Measurements from ENCODE around the gene ACAA2.

Gene ACAA2

DNA sequence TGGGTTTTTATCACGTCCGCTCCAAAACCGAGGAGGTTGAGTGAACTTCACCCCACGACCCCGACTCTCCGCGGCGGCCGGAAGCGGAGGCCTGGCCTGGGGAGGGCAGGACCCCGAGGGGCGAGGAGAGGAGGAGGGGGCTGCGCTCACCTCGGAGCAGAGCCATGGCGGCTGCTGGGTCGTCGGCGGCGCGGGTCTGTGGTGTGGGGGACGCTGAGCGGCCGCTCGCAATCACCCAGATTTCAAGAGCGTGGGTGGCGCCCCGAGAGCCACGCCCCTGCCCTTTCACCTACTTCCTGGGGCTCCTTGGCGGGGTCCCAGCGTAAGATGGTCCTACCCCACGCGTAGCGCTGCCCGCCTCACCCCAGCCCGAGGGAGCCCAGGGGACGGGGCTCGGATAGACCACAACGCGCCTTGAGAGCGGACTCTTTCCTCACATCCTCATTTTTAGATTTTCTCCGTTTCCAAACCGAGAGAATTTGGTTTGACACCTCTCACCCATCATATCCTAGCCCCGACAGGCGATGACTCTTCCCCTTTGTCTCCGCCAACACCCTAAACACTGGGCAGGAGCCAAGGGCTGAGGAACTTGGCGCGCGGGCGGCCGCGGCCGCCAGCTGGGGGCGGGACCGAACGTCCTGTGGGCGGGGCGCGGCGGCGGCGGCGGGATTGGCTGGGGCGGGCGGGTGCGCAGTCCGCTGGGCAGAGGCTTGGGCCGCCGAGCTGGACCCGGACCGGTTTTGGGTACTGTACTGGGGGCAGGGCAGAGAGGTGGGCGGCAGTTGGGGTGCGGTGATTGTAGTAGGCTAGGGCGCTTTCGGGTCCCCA is at the start of gene ACAA2:
Gene ACAA2 (minus strand): TSS at position 215 of the 828 bp plus-strand sequence. CDS start 49 bp downstream, at position 166.
- peak; percentile 90 for DNase-seq (ENCODE audit: low read depth)

DNA sequence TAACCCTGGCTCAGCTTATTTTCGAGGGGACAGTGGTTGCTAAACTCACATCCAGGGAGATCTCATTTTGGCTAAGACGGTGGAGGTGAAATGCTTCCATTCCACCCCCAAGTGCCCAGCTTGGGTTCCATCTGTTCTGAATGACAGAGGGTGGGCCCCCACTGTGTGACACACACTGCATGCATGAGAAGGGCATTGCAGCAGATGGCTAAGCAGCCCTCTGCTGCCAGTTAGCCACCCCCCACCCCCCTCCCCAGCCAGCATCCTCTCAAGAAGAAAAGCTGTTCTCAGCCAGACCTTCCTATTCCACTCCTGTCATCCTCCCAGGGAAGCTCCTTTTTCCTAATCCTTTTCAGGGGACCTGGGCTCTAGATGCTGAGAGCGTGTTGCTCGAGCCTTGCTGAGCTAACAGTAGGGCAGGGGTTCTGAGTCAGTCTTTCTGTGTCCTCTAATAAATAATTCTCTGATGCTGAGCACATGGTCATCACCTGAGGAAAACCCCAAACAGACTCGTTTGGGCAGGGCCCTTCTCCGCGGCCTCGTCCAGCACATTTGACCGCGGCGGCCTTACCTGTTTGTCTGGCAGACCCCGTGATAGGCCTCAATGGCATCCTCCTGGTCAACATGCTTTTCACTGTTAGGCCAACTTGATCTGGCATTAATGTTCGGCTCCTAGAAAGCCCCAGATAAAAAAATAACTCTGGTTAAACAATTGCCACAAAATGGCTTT is 49.5 kb upstream of the ACAA2 start:
- no peak for DNase-seq (ENCODE audit: low read depth)

GRCh38 chr18:49861659-49862058 is 48.3 kb upstream of the ACAA2 start:
- peak; percentile 24 for DNase-seq (ENCODE audit: low read depth)

- DNase-seq (ENCODE audit: low read depth) = no peak
Observed at GRCh38 chr18:49859725-49860124, 46.4 kb upstream of the ACAA2 start.

DNA sequence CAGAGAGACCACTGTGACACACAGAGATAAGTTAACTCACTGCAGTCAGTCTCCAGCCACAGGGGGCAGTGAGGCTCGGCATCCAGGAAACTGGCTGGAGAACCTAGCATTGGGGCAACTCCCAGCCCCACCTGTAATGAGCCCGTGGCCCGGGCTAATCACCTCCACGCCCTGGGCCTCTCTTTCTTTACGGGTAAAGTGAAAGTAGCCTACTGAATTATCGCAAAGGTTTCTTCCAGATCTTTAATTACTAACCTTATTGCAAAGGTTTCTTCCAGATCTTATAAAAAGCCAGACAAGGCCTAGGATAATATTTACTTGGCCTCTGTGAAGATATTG is 45.7 kb upstream of the ACAA2 start:
- no peak for DNase-seq (ENCODE audit: low read depth)

- DNase-seq (ENCODE audit: low read depth) = peak; percentile 72
Observed at GRCh38 chr18:49858309-49859020, 45.1 kb upstream of the ACAA2 start.

DNA sequence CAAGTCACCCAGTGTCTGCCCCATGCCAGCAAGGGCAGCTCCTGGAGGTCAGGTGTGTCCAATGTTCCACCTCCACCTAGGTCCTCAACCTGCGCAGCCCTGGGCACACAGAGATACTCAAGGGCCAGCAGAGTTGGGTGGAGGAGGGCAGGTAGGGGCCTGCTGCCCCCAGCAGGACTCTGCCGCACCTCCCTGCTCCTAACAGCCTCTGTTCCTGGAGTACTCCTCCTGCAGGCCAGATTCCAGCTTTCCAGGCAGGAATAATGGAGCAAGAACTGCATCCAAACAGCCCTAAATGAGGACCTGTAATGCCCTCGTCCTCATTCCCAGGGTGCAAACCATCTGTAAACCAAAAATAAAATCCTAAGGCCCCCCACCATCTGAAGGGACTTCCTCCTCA is 44.4 kb upstream of the ACAA2 start:
- DNase-seq (ENCODE audit: low read depth) = no peak

GRCh38 chr18:49856496-49856895 is 43.2 kb upstream of the ACAA2 start:
- DNase-seq (ENCODE audit: low read depth) = no peak

- DNase-seq (ENCODE audit: low read depth) = no peak
Observed at GRCh38 chr18:49855711-49856415, 42.5 kb upstream of the ACAA2 start.

DNA sequence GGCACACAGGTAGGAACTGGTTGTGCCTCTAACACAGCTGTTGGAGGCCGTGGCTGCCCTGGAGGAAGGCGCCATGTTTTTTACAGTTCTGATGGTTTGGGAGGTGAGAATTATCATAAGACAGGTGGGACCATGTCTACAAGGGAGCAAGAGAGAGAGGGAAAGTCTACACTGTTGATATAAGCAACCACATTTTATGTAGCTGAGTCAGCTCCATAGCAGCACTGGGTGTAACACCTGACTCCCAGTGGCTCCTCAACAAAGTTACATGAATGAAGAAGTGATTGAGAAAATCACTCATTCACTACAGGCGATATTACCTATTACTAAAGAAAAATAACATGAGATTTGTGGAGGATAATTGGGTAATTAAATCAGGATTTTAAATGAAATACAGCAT is 41.3 kb upstream of the ACAA2 start:
- DNase-seq (ENCODE audit: low read depth) = no peak

GRCh38 chr18:49853436-49853835 is 40.1 kb upstream of the ACAA2 start:
- DNase-seq (ENCODE audit: low read depth) = no peak

DNA sequence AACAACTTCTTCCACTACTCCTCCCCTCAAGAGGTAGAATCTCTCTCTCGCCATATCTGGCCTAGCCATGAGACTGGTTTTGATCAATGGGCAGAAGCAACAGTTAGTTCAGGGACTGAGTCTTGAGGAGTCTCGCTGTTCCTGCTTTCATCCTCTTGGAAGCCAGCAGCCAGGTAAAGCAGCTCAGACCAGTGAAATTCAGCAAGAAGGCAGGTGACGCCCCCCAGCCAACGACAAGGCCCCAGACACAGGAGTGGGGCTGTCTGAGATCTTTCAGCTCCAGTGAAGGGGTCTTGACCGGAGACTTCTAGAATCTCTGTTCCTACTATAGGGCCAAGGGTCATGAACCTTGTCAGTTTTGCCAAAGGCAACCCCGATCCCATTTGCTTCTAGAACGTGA is 39.7 kb upstream of the ACAA2 start:
- DNase-seq (ENCODE audit: low read depth) = no peak

DNA sequence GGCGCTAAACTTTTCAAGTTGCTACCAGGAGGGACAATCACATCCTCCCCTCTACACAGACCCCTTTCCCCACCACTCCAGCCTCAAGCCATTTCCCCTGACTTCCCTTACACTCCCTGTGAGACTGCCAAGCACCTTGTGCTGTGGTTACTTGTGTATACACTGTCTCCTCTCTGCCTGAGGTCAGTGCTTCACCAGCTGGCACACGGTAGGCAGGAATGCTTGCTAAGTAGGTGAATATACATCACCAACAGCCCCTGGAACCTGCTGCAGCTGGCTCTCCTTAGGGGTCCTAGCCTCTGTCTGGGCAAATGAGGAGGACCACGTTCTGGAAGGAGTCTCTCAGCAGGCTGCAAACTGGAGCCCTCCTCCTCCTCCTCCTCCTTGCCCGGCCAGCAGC is 38.3 kb upstream of the ACAA2 start:
- no peak for DNase-seq (ENCODE audit: low read depth)

DNA sequence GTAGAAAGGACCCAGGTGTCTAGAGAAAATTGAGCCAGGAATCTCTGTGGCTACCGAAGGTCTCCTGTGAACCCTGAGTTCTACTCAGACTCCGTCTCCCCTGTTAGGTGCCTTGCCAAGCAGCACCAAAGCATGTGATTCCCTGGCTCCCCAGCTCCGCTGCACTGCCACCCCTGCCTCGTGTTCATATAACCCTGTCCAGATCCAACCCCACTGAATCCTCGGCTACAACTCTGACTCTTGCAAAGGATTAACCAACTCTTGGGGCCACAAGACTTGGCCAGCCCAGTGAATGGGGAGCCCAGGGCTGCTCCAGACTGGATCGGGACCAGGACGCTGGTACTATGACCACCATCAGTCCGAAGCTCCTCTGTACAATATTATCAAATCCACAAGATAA is 37.3 kb upstream of the ACAA2 start:
- DNase-seq (ENCODE audit: low read depth) = no peak

- DNase-seq (ENCODE audit: low read depth) = peak; percentile 92
Observed at GRCh38 chr18:49849331-49850217, 36.2 kb upstream of the ACAA2 start.

- no peak for DNase-seq (ENCODE audit: low read depth)
Observed at GRCh38 chr18:49848115-49848514, 34.8 kb upstream of the ACAA2 start.

DNA sequence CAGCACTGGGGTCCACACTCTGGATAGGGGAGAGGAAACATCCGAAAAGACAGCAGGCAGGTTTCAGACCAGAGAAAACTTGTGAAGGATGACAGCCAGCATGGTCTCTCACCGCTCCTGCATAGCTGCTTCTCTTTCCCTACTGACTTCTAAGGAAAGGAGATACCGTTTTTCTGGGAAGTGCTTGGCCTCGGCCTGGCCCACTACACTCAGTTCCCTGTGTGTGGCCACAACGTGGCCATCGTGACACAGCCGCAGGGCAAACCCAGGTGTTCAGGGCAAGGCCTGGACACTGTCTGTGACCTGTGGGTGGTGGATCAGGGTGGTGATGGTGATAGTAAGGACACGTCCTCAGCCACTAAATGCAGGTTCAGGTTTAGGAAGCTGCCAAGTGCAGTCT is 34.2 kb upstream of the ACAA2 start:
- DNase-seq (ENCODE audit: low read depth) = no peak

GRCh38 chr18:49846718-49847470 is 33.6 kb upstream of the ACAA2 start:
- DNase-seq (ENCODE audit: low read depth) = no peak

GRCh38 chr18:49846361-49846662 is 33.0 kb upstream of the ACAA2 start:
- peak; percentile 67 for DNase-seq (ENCODE audit: low read depth)

DNA sequence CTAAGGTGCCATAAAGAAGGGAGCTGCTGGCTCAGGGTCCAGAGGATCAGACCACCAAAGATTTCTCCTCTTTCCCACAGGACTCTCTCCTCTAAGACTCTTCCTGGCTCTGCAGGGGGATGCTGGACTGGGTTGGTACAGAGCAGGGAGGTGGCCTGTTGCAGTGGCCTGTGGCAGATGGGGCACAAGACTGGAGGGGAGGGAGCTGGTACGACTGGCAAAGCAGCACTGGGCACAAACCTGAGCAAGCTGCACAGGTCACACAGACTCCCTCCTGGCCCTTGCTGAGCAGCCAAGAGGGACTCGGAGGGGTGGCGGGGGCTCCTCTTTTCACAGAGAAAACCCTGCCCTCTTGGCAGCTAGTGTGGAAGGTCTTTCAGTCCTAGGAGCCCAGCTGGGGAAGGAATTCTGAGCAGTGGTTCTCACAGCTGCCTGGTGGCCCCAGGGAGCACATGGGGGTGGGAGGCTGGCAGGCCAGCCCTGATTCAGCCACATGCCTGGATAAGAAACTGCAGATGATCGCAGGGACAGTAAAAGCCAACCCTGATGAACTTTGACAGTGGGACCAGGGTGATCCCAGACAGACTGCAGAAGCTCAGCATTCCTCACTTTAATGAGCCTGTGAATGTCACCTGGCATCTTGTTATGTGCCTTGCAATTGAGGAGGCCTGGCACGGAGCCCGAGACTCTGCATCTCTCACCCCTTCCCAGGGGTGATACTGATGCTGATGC is 32.5 kb upstream of the ACAA2 start:
- DNase-seq (ENCODE audit: low read depth) = peak; percentile 32
